SU-DHL-6 (cell line): ENCODE data around the gene HACD4.
A peak's percentile ranks its signal among the peaks of the same experiment; 100 is the strongest.

Source experiments
- H2AFZ ChIP-seq: fragments of 200-600 bp; sonication (generic); 2 replicates; pipeline ENCODE4 v1.6.1; 2014; ENCODE audit warnings: low read depth, mild to moderate bottlenecking, moderate library complexity, mixed read lengths, antibody characterized with exemption, low read length; ENCODE audit not compliant: severe bottlenecking
- H3F3A ChIP-seq: fragments of 200-600 bp; shearing (Covaris generic); 2 replicates; pipeline ENCODE4 v1.6.0; 2016; ENCODE audit warnings: antibody characterized with exemption, mild to moderate bottlenecking; ENCODE audit not compliant: insufficient read depth
- H3K27ac ChIP-seq: fragments of 200-600 bp; sonication (generic); 2 replicates; pipeline ENCODE4 v1.5.1; 2016; ENCODE audit warnings: low read depth, mild to moderate bottlenecking, low read length, moderate library complexity, mixed read lengths
- H3K27me3 ChIP-seq: fragments of 200-600 bp; sonication (generic), shearing (Covaris generic); 2 replicates; pipeline ENCODE4 v1.6.0; 2014; ENCODE audit warnings: mild to moderate bottlenecking, low read length
- H3K36me3 ChIP-seq: fragments of 200-600 bp; sonication (generic); 2 replicates; pipeline ENCODE4 v1.6.1; 2014; ENCODE audit warnings: mild to moderate bottlenecking, low read length, mixed read lengths
- H3K4me2 ChIP-seq: fragments of 300-600, 200-600 bp; shearing (Covaris generic), sonication (generic); 2 replicates; pipeline ENCODE4 v1.6.0; 2014; ENCODE audit warnings: low read length, low read depth, mild to moderate bottlenecking; ENCODE audit not compliant: poor library complexity, severe bottlenecking
- H3K4me3 ChIP-seq: fragments of 200-600 bp; sonication (generic); 2 replicates; pipeline ENCODE4 v1.5.1; 2014; ENCODE audit warnings: antibody characterized with exemption, low read length, mild to moderate bottlenecking, mixed read lengths; ENCODE audit not compliant: insufficient read depth, poor library complexity, severe bottlenecking
- H3K79me2 ChIP-seq: fragments of 200-600 bp; sonication (generic); 2 replicates; pipeline ENCODE4 v1.6.1; 2014; ENCODE audit warnings: mild to moderate bottlenecking, low read length, moderate library complexity; ENCODE audit not compliant: insufficient read depth
- H3K9ac ChIP-seq: fragments of 200-600 bp; sonication (generic); 2 replicates; pipeline ENCODE4 v1.7.0; 2014; ENCODE audit warnings: mild to moderate bottlenecking, low read length
- H3K9me2 ChIP-seq: fragments of 200-600 bp; sonication (generic); replicated peaks from 2 replicates; pipeline ENCODE4 v1.6.1; 2014; ENCODE audit warnings: low read length; ENCODE audit not compliant: insufficient read depth
- H3K9me3 ChIP-seq: fragments of 200-600 bp; sonication (generic); 2 replicates; pipeline ENCODE4 v1.6.1; 2014; ENCODE audit warnings: low read length, mixed read lengths; ENCODE audit not compliant: insufficient read depth
- H4K20me1 ChIP-seq: fragments of 200-600 bp; sonication (generic); 2 replicates; pipeline ENCODE4 v1.6.1; 2014; ENCODE audit warnings: low read depth, mild to moderate bottlenecking, antibody characterized with exemption, low read length, moderate library complexity, mixed read lengths
- EZH2phosphoT487 ChIP-seq: fragments of 200-600 bp; sonication (generic), shearing (Covaris generic); conservative IDR thresholded peaks from 2 replicates; pipeline ENCODE4 v1.6.1; 2018; ENCODE audit warnings: mild to moderate bottlenecking, antibody characterized with exemption, low read length, moderate library complexity, mixed read lengths
- TF ChIP-seq, protein P1 (sequence below): fragments of 200-600 bp; sonication (generic); IDR thresholded peaks from one replicate; pipeline ENCODE4 v1.5.1; 2017; ENCODE audit warnings: antibody characterized with exemption, mild to moderate bottlenecking, low read length, moderate library complexity; ENCODE audit not compliant: insufficient read depth, poor library complexity, severe bottlenecking

HACD4 gene

DNA sequence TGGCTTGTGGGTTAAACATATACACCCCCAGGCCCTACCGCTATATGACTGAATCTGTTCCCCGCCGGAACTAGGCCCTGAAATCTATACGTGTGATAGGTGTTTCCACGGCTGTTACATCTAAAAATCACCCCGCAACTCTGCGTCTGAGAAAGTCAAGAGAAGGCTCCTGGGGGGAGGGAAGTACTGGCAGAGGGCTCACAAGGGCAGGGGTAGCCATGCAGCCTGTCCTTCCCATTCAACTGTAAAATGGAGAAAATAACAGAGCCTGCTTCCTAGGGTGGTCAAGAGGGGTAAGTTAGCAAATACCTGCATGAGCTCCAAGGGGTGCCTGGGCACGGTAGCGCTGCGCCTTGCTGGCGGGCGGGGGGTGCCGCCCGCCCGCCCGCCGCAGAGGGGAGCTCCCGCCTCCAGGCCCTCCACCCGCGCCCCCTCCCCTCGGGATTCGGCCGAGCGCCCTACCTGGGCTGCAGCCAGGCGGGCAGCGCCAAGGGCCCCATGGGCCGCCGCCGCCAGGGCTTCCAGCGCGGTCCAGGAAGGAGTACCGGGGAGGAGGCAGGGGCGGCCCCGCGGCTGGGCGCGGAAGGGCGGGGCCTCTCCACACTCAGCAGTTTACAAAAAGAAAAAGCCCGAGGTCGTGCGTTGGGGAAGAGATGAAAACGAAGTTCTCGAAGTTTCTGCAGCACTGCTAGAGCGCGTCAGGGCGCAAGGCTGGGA lies at the start of gene HACD4:
Gene HACD4, minus strand, starts transcription at position 550 of the 717 bp plus-strand sequence. Its CDS starts 50 bp downstream, at position 500.
- no peak within 1 kb of the TSS for H3K4me2 ChIP-seq
- H3K4me3 ChIP-seq = no peak within 1 kb of the TSS
- H3K27ac ChIP-seq = no peak within 1 kb of the TSS

GRCh38 chr9:21080793-21081192 lies 49.4 kb upstream of the HACD4 start:
- no peaks in the 10 kb centered on the region for H4K20me1 ChIP-seq
- H2AFZ ChIP-seq = no peak overlapping the region
- no peak overlapping the region for H3K4me3 ChIP-seq
- no peak overlapping the region for H3K27ac ChIP-seq
- H3K4me2 ChIP-seq = no peak overlapping the region
- no peaks in the 10 kb centered on the region for H3K9me2 ChIP-seq
- H3K9me3 ChIP-seq = no peaks in the 10 kb centered on the region
- no peaks in the 10 kb centered on the region for H3K27me3 ChIP-seq
- no peaks in the 10 kb centered on the region for H3K79me2 ChIP-seq
- H3K9ac ChIP-seq = no peak overlapping the region
- TF ChIP-seq, protein P1, sequence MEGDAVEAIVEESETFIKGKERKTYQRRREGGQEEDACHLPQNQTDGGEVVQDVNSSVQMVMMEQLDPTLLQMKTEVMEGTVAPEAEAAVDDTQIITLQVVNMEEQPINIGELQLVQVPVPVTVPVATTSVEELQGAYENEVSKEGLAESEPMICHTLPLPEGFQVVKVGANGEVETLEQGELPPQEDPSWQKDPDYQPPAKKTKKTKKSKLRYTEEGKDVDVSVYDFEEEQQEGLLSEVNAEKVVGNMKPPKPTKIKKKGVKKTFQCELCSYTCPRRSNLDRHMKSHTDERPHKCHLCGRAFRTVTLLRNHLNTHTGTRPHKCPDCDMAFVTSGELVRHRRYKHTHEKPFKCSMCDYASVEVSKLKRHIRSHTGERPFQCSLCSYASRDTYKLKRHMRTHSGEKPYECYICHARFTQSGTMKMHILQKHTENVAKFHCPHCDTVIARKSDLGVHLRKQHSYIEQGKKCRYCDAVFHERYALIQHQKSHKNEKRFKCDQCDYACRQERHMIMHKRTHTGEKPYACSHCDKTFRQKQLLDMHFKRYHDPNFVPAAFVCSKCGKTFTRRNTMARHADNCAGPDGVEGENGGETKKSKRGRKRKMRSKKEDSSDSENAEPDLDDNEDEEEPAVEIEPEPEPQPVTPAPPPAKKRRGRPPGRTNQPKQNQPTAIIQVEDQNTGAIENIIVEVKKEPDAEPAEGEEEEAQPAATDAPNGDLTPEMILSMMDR = no peak
- TF ChIP-seq EZH2phosphoT487 = no peak
- H3F3A ChIP-seq = no peaks in the 10 kb centered on the region
- H3K36me3 ChIP-seq = 0 out of 2 replicates have a peak, but pooled peaks cover 2% of the 10 kb centered on the region

More for the DNA sequence above, at the start of gene HACD4:
- Histone ChIP-seq H4K20me1 (no peaks in the 10 kb centered on the region), H3K79me2 (no peaks in the 10 kb centered on the region), H3K27me3 (no peaks in the 10 kb centered on the region), H3K36me3 (no peaks in the 10 kb centered on the region), H3F3A (no peaks in the 10 kb centered on the region), H3K9ac (no peak within 1 kb of the TSS), H3K9me3 (no peaks in the 10 kb centered on the region), H3K9me2 (no peaks in the 10 kb centered on the region), H2AFZ (no peak within 1 kb of the TSS)
- TF ChIP-seq, protein P1 = no peak
- no peak for TF ChIP-seq EZH2phosphoT487

- H3K27ac ChIP-seq = no peak overlapping the region
- H2AFZ ChIP-seq = peak overlapping the region; percentile 85
- no peak for TF ChIP-seq EZH2phosphoT487
- TF ChIP-seq, protein P1 = peak; percentile 51
Measured at GRCh38 chr9:21078702-21079101, 47.3 kb upstream of the HACD4 start.

More at GRCh38 chr9:21078702-21079101, 47.3 kb upstream of the HACD4 start:
- no peak overlapping the region for H3K9ac ChIP-seq
- 0 out of 2 replicates have a peak, but pooled peaks cover 2% of the 10 kb centered on the region for H3K36me3 ChIP-seq
- no peaks in the 10 kb centered on the region for H4K20me1 ChIP-seq
- no peak overlapping the region for H3K4me2 ChIP-seq
- no peaks in the 10 kb centered on the region for H3K9me2 ChIP-seq
- H3F3A ChIP-seq = no peaks in the 10 kb centered on the region
- H3K79me2 ChIP-seq = no peaks in the 10 kb centered on the region
- no peaks in the 10 kb centered on the region for H3K27me3 ChIP-seq
- no peak overlapping the region for H3K4me3 ChIP-seq
- no peaks in the 10 kb centered on the region for H3K9me3 ChIP-seq
